Smooth muscle cell (in vitro differentiated cells): ENCODE results near the gene PAX7. TPM values are rescaled to one million over a fixed set of nuclear protein-coding genes. Genes with fewer than 3 reads are reported as not detected.

ENCODE experiments used
- DNase-seq: peaks from one replicate; lab custom pipeline; 2025; ENCODE audit not compliant: unreplicated experiment; lab: John Stamatoyannopoulos, UW
- H2AFZ ChIP-seq: fragments of 200-600 bp; sonication (generic); 2 replicates; pipeline ENCODE4 v1.6.0; 2016; ENCODE audit warnings: antibody characterized with exemption, low read depth, mild to moderate bottlenecking
- H3F3A ChIP-seq: fragments of 200-600 bp; sonication (generic); 2 replicates; pipeline ENCODE4 v1.6.0; 2017; ENCODE audit warnings: antibody characterized with exemption, low read depth
- H3K27ac ChIP-seq: fragments of 200-600 bp; sonication (generic); 2 replicates; pipeline ENCODE4 v1.5.1; 2016; ENCODE audit warnings: low read depth, mild to moderate bottlenecking
- H3K27me3 ChIP-seq: fragments of 200-600 bp; sonication (generic); 2 replicates; pipeline ENCODE4 v1.6.1; 2016; ENCODE audit warnings: low read depth, mild to moderate bottlenecking
- H3K36me3 ChIP-seq: fragments of 200-600 bp; sonication (generic); 2 replicates; pipeline ENCODE4 v1.5.1; 2016; ENCODE audit warnings: low read depth
- H3K4me1 ChIP-seq: fragments of 200-600 bp; sonication (generic); 2 replicates; pipeline ENCODE4 v1.5.1; 2016; ENCODE audit warnings: low read depth
- H3K4me2 ChIP-seq: fragments of 200-600 bp; sonication (generic); 2 replicates; pipeline ENCODE4 v1.6.0; 2016; ENCODE audit warnings: mild to moderate bottlenecking
- H3K4me3 ChIP-seq: fragments of 200-600 bp; sonication (generic); 2 replicates; pipeline ENCODE4 v1.5.1; 2016; ENCODE audit warnings: mild to moderate bottlenecking
- H3K79me2 ChIP-seq: fragments of 200-600 bp; sonication (generic); 2 replicates; pipeline ENCODE4 v1.6.0; 2016; ENCODE audit warnings: low read depth, mild to moderate bottlenecking
- H3K9ac ChIP-seq: fragments of 200-600 bp; sonication (generic); 2 replicates; pipeline ENCODE4 v1.6.0; 2016; ENCODE audit warnings: low read depth
- H3K9me3 ChIP-seq: fragments of 200-600 bp; sonication (generic); replicated peaks from 2 replicates; pipeline ENCODE4 v1.5.1; 2016; ENCODE audit warnings: low read depth
- H4K20me1 ChIP-seq: fragments of 200-600 bp; sonication (generic); 2 replicates; pipeline ENCODE4 v1.6.0; 2016; ENCODE audit warnings: low read depth
- CTCF ChIP-seq: fragments of 200-600 bp; sonication (generic); IDR thresholded peaks from 2 replicates; pipeline ENCODE4 v1.5.1; 2017; ENCODE audit warnings: borderline replicate concordance, mild to moderate bottlenecking, antibody characterized with exemption; ENCODE audit not compliant: insufficient read depth, poor library complexity, severe bottlenecking
- WGBS: methylation state at CpG from one replicate; pipeline ENCODE4 v1.1.7; 2016; ENCODE audit warnings: low lambda C conversion rate; 5-methylcytosine and 5-hydroxymethylcytosine counted together
- polyA plus RNA-seq: library from polyadenylated mRNA; unstranded; fragments of >200 nt; fragmentation: Nextera tagmentation; extraction: Ambion mirVana; gene quantifications from 2 replicates; pipeline ENCODE4 v1.2.1, GENCODE V29; 2016
- total RNA-seq: library from RNA; depleted of rRNA; stranded (reverse); fragments of >200 nt; gene quantifications from 2 replicates; pipeline ENCODE4 v1.2.3, GENCODE V29; 2014

Gene PAX7
- total and polyA plus RNA-seq, 2 experiments from 2014 or later = not detected

- Histone ChIP-seq H2AFZ (no peak overlapping the region), H4K20me1 (no peaks in the 10 kb centered on the region), H3K27ac (no peak overlapping the region), H3K36me3 (no peaks in the 10 kb centered on the region), H3K4me2 (no peak overlapping the region), H3K4me3 (no peak overlapping the region), H3K27me3 (peaks cover 97% of the 10 kb centered on the region), H3K9ac (no peak overlapping the region), H3K9me3 (no peaks in the 10 kb centered on the region), H3F3A (no peaks in the 10 kb centered on the region), H3K79me2 (no peaks in the 10 kb centered on the region), H3K4me1 (peaks cover 26% of the 10 kb centered on the region)
- TF ChIP-seq CTCF = no peak
- DNase-seq = no peak
- 69% methylated on average over 8 of the region's 8 CpGs for WGBS
Observed at GRCh38 chr1:18653367-18653766, 22.7 kb downstream of the PAX7 start.

GRCh38 chr1:18653916-18654315 lies 23.3 kb downstream of the PAX7 start:
- H3K9me3 ChIP-seq = no peaks in the 10 kb centered on the region
- TF ChIP-seq CTCF = no peak
- H3K27ac ChIP-seq = no peak overlapping the region
- H3F3A ChIP-seq = no peaks in the 10 kb centered on the region
- H3K4me1 ChIP-seq = peaks cover 26% of the 10 kb centered on the region
- no peak overlapping the region for H3K9ac ChIP-seq
- H3K4me3 ChIP-seq = no peak overlapping the region
- peaks cover 97% of the 10 kb centered on the region for H3K27me3 ChIP-seq
- no peaks in the 10 kb centered on the region for H3K36me3 ChIP-seq
- DNase-seq = no peak
- no peaks in the 10 kb centered on the region for H4K20me1 ChIP-seq
- no peak overlapping the region for H3K4me2 ChIP-seq
- WGBS = 35% methylated on average over 13 of the region's 13 CpGs
- H3K79me2 ChIP-seq = no peaks in the 10 kb centered on the region
- H2AFZ ChIP-seq = no peak overlapping the region

GRCh38 chr1:18654599-18654998 lies 24.0 kb downstream of the PAX7 start:
- H3K27me3 ChIP-seq = peaks cover 97% of the 10 kb centered on the region
- H3K9me3 ChIP-seq = no peaks in the 10 kb centered on the region
- 85% methylated on average over 5 of the region's 5 CpGs for WGBS
- H3K4me1 ChIP-seq = peaks cover 25% of the 10 kb centered on the region
- no peak overlapping the region for H3K4me3 ChIP-seq
- no peaks in the 10 kb centered on the region for H3K79me2 ChIP-seq
- no peak for DNase-seq
- H3K4me2 ChIP-seq = no peak overlapping the region
- H4K20me1 ChIP-seq = no peaks in the 10 kb centered on the region
- H2AFZ ChIP-seq = no peak overlapping the region
- H3K36me3 ChIP-seq = no peaks in the 10 kb centered on the region
- no peak overlapping the region for H3K27ac ChIP-seq
- H3K9ac ChIP-seq = no peak overlapping the region
- no peaks in the 10 kb centered on the region for H3F3A ChIP-seq
- no peak for TF ChIP-seq CTCF

- Histone ChIP-seq H4K20me1 (no peaks in the 10 kb centered on the region), H3K9me3 (no peaks in the 10 kb centered on the region), H3K9ac (no peak overlapping the region), H3F3A (no peaks in the 10 kb centered on the region), H3K79me2 (no peaks in the 10 kb centered on the region), H3K4me2 (no peak overlapping the region), H3K4me1 (peaks cover 20% of the 10 kb centered on the region), H3K36me3 (no peaks in the 10 kb centered on the region), H3K4me3 (no peak overlapping the region), H3K27ac (no peak overlapping the region), H3K27me3 (peaks cover 91% of the 10 kb centered on the region), H2AFZ (no peak overlapping the region)
- DNase-seq = no peak
- TF ChIP-seq CTCF = no peak
- 54% methylated on average over 17 of the region's 17 CpGs for WGBS
Observed at GRCh38 chr1:18657506-18658201, 27.0 kb downstream of the PAX7 start.
